HG03460 (cell line): Measurements from ENCODE around the gene SCNN1B.
"Not testable (repeated sequence)": the region's sequence is repeated elsewhere in the genome, so short reads cannot be mapped to it uniquely, and the experiment has no call there.

ENCODE experiments used
- ATAC-seq: cut with Tn5 transposase; IDR thresholded peaks from one replicate; pipeline ENCODE4 v1.9.1; 2021; ENCODE audit not compliant: unreplicated experiment

The SCNN1B gene

DNA sequence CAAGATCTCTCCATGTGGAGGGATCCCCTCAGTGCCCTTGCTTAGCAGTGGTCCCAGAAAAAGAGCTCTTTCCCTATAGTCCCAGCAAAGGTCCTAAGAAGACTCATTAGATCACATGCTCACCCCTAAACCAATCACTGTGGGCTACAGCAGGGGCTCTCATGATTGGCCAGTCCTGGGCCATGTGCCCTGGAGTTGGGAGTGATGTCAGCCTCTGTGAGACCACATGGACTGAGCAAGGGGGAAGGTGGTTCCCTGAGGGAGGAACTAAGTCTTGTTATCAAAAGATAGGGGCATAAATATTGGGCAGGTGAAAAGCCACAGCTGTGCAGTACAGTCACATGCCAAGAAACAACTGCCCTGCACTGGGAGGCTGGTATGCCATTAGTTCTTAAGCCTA, 51.3 kb downstream of the SCNN1B start:
- ATAC-seq = no peak

DNA sequence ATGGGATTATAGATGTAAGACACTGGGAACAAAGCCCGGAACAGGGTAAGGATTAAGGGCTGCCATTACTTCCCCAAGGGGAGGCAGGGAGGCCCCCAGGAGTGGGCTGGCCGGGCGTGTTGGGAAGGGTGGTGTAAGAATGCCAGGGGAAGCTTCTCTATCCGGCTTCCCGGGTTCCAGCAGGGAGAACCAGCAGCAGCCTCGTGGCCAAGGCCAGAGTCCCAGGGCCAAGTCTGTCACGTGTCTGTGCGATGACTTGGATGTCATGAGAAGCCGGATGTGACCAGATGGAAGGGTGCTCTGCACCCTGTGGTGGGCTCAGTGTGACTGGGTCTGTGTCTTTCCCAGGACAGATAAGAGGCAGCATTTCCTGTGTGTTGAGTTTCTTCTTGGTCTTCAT, 52.1 kb downstream of the SCNN1B start:
- no peak for ATAC-seq

DNA sequence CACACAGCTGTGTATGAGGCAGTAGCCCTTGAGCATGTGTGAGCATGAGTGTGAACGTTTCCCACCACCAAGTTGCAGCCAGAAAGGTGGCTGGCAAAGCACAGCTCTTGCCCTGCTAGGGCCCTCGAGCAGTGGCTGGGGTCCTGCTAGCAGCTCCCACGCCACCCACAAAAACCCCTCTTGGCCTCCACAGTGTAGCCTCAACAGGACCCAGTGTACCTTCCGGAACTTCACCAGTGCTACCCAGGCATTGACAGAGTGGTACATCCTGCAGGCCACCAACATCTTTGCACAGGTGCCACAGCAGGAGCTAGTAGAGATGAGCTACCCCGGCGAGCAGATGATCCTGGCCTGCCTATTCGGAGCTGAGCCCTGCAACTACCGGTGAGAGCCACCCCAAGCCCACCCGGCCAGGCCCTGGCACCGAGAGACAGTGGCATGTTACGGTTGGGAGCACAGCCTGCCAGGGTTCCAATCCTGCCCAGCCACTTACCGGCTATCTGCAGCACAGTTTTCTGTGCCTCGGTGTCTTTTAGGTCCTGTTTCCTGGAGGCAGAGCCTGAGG, 53.1 kb downstream of the SCNN1B start:
- no peak for ATAC-seq

DNA sequence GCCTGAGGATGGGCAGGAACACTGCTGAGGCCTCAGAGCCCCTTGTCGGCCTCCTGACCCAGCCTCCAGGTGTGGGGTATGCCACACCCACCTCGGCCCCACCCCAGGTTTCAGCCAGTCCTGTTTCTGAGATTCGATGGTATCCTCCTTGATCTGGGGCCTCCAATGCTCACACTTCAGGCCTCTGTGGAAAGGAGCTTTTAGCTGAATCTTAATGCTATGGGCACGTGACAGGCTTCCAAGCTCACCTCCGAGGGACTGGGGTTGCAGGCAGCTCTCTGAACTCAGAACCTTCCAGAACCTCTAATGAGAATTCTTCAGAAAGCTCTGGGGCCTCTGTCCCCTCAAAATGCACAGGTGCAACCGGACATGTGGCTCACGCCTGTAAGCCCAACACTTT, 54.8 kb downstream of the SCNN1B start:
- no peak for ATAC-seq

DNA sequence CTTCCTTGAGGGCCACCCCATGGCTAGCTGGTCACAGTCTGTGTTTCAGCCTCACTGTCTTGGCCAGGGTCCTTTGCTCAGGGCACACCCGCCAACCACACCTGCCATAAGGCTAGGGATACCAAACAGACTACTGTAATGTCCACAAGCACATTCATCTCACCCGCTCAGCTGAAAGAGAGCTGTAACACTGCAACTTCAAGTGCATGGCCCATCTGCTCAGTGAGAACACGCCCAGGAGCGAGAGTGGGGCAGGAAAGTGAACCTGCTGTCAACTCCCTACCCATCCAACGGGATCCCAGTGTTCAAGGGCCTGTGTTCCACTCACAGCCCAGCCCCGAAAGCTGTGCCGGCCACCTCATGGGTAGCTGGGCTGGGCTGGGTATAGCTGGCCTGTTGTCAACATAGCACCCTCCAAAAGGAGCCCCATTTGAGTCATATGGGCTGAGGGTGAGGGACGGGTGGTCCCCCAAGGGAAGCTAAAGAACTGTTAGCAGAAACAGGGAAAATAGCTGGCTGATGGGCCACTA, 55.7 kb downstream of the SCNN1B start:
- ATAC-seq = no peak

DNA sequence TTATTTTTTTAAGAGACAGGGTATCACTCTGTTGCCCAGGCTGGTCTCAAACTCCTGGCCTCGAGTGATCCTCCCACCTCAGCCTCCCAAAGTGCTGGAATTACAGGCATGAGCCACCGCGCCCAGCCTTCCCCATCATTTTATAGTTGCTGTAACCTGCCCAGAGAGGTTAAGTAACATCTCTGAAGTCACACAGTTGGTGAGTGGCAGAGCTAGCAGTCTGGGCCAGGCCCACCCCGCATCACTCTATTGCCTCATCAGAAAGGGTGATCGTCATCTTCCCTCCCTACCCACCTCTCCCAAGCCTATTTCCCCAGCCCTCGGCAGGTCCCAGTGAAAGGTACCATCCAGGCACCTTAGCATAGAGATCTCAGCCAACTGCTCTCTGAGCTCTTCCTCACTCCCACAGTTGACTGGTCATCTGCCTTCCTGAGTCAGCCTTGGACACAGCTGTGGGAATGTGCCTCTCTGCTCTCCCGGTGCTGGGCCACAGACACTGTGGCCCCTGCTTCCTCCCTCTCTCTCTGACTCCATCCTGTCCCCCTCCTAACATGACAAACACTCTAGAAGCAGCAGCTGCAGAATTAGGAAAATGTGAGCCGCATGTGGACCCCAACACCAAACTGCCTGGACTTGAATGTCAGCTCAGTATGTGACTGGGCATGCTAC, 57.1 kb downstream of the SCNN1B start:
- ATAC-seq = no peak

- ATAC-seq = no peak
These were observed 60.6 kb downstream of the SCNN1B start for GRCh38 chr16:23362460-23363317.

DNA sequence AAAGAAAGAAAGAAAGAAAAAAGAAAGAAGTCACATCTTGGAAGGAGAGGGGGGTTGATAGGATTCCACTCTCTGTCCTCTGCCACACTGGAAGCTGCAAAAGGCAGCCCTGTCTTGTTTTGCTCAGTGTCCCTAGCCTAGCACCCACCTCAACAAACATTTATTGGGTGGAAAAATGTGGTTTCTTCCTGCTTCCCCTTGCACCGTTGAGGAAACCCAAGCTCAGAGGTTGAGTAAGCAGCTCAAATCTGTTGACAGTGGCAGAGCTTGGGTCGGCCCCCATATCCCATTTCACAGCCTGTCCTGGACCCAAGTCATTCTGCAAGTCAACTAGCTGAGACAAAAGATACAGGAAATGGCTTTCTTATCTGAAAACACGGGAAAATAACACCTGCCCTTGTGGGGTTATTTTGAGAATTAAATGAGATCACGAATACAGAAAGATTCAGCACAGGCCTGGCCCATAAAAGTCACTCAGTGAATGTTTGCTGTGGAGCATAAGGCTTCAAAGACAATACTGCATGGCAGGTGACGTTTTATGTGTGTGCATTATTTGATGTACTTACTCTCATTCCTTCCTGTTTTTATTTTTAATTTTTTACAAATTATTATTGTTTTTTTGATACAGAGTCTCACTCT, 63.6 kb downstream of the SCNN1B start:
- ATAC-seq = no peak

DNA sequence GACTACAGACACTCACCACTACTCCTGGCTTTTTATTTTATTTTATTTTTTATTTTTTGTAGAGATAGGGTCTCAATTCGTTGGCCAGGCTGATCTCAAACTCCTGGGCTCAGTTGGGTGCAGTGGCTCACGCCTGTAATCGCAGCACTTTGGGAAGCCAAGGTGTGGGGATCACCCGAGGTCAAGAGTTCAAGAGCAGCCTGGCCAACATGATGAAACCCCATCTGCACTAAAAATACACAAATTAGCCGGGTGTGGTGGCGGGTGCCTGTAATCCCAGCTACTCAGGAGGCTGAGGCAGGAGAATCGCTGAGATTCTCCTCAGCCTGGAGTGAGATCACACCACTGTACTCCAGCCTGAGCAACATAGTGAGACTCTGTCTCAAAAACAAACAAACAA, 64.2 kb downstream of the SCNN1B start:
- ATAC-seq = not testable (repeated sequence)

DNA sequence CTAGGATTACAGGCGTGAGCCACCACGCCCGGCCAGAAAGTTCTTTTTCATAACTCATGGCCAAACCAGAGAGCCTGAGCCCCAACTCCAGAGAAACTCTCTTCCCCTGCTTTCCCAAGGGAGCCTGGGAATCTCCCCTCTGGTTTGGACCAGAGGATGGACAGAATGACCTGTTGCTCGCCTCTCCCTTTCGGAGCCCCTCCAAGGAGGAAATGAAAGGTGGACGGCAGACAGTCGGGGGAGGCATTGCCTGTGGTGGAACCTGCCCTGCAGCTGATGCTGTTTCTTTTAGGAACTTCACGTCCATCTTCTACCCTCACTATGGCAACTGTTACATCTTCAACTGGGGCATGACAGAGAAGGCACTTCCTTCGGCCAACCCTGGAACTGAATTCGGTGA, 65.5 kb downstream of the SCNN1B start:
- no peak for ATAC-seq

DNA sequence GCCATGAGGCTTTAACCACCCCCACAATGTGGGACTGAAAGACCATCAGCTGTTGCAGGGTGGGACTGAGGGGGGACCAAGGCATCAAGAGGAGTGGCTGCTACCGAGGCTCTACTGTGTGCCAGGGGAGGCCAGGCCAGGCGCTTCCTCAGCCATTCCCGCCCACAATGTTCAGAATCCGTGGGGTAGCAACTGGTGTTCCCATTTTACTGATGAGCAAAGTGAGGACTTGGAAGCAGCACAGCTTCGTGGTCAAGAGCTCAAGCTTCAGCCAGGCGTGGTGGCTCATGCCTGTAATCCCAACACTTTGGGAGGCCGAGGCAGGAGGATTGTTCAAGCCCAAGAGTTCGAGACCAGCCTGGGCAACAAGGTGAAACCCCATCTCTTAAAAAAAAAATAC, 65.9 kb downstream of the SCNN1B start:
- ATAC-seq = no peak

DNA sequence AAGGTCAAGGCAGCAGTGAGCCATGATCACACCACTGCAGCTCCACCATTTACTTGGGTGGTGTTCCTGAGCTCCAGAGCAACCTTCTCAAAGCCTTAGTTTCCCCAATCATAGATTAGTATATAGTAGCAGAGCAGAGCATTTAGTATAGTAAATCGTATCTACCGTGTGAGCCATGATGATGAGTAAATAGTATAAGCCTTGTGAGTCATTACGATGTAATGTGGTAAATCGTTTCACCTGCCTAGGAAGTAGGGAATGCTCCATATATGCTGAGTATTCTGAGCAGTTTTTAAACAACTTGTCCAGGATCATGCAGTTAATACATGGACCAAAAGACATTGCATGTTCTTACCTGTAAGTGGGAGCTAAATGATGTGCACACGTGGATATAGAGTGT, 66.4 kb downstream of the SCNN1B start:
- ATAC-seq = no peak

- ATAC-seq = no peak
These were observed 67.3 kb downstream of the SCNN1B start for GRCh38 chr16:23369416-23369815.

DNA sequence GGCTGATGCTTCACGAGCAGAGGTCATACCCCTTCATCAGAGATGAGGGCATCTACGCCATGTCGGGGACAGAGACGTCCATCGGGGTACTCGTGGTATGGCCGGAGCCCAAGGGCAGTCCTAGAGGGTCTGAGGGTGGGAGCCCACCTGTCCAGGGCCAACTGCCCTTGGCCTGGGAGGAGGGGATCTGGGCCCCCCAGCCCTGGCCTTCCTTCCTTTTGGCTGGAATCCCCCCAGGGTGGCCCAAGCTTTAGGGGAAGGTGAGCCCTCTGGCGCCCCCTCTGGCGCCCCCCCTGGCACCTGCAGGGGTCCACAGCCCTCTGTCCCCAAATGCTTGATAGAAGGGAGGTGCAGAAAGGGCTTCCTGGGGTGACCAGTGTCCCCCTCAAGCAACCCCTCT, 69.3 kb downstream of the SCNN1B start:
- ATAC-seq = no peak

DNA sequence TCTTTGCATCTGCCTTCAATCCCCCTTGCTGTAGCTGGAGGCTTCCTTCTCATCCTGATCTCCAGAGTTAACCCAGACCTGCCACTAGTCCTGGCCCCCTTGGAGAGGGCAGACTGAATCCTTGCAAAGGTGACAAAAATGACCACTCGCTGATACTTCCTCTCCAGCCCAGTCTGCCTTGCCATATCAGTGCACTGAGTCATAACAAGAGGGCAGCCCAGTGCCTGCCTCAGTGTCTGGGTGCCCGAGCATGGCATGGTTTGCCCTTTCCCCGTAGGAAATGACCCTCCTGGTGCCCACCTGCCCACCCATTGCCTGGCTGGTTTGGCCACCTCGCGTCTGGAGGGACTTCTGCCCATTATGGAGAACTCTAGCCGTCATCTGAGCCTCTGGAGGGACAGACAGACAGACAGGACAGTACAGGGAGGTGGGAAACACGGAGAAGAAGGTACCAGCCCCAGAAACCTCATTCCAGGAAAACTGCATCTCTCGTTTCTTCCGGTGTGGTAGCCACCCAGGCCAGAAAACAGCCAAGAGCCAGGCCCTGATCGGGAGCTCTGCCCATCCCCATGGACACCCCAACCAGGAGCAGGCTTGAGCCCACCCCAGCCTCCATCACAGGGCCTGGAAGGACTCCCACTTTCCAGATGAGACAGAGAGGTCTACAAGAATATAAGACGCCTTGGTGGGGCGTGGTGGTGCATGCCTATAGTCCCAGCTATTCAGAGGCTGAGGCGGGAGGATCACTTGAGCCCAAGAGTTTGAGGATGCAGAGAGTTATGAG, 71.5 kb downstream of the SCNN1B start:
- no peak for ATAC-seq

- ATAC-seq = no peak
These were observed 72.8 kb downstream of the SCNN1B start for GRCh38 chr16:23374721-23375510.

GRCh38 chr16:23375643-23376042, 73.5 kb downstream of the SCNN1B start:
- ATAC-seq = no peak

GRCh38 chr16:23377071-23377931, 75.2 kb downstream of the SCNN1B start:
- ATAC-seq = no peak

- ATAC-seq = no peak
These were observed 76.2 kb downstream of the SCNN1B start for GRCh38 chr16:23378256-23378655.
